OCI-LY1 (cell line): Measurements from ENCODE around the gene LMO3.

ENCODE experiments used
- H2AFZ ChIP-seq: fragments of 200-600 bp; sonication (generic), shearing (Covaris generic); 2 replicates; pipeline ENCODE4 v1.6.0; 2014; ENCODE audit warnings: antibody characterized with exemption, mild to moderate bottlenecking, low read length
- H3F3A ChIP-seq: fragments of 200-600 bp; sonication (generic), shearing (Covaris generic); 2 replicates; pipeline ENCODE4 v1.6.0; 2014; ENCODE audit warnings: mild to moderate bottlenecking, antibody characterized with exemption, low read length, moderate library complexity; ENCODE audit not compliant: insufficient read depth
- H3K27ac ChIP-seq: fragments of 200-600 bp; sonication (generic); 2 replicates; pipeline ENCODE4 v1.5.1; 2014; ENCODE audit warnings: low read length, mixed run types, mild to moderate bottlenecking, low read depth; ENCODE audit not compliant: poor library complexity, severe bottlenecking
- H3K27me3 ChIP-seq: fragments of 200-600 bp; sonication (generic); 2 replicates; pipeline ENCODE4 v1.6.0; 2014; ENCODE audit warnings: antibody characterized with exemption, mild to moderate bottlenecking, low read length, moderate library complexity; ENCODE audit not compliant: insufficient read depth
- H3K36me3 ChIP-seq: fragments of 200-600 bp; sonication (generic); 2 replicates; pipeline ENCODE4 v1.6.1; 2014; ENCODE audit warnings: mild to moderate bottlenecking, antibody characterized with exemption, low read length, moderate library complexity, mixed read lengths; ENCODE audit not compliant: insufficient read depth
- H3K4me1 ChIP-seq: fragments of 200-600 bp; sonication (generic); 2 replicates; pipeline ENCODE4 v1.5.1; 2014; ENCODE audit warnings: mild to moderate bottlenecking, low read length, moderate library complexity; ENCODE audit not compliant: insufficient read depth, severe bottlenecking
- H3K4me2 ChIP-seq: fragments of 200-600 bp; sonication (generic), shearing (Covaris generic); 2 replicates; pipeline ENCODE4 v1.6.1; 2014; ENCODE audit warnings: low read length
- H3K4me3 ChIP-seq: fragments of 200-600 bp; sonication (generic); 2 replicates; pipeline ENCODE4 v1.5.1; 2014; ENCODE audit warnings: low read length, low read depth, mild to moderate bottlenecking, mixed read lengths; ENCODE audit not compliant: poor library complexity, severe bottlenecking
- H3K79me2 ChIP-seq: fragments of 200-600 bp; shearing (Covaris generic); 2 replicates; pipeline ENCODE4 v1.6.1; 2016; ENCODE audit warnings: mixed run types, low read length, mixed read lengths; ENCODE audit not compliant: insufficient read depth
- H3K9ac ChIP-seq: fragments of 200-600 bp; sonication (generic), shearing (Covaris generic); 2 replicates; pipeline ENCODE4 v1.6.1; 2014; ENCODE audit warnings: mild to moderate bottlenecking, low read length, mixed read lengths
- H3K9me2 ChIP-seq: fragments of 200-600 bp; sonication (generic), shearing (Covaris generic); 2 replicates; pipeline ENCODE4 v1.6.1; 2014; ENCODE audit warnings: low read depth, mild to moderate bottlenecking, low read length, mixed read lengths
- H3K9me3 ChIP-seq: fragments of 200-600 bp; shearing (Covaris generic); 2 replicates; pipeline ENCODE4 v1.6.1; 2014; ENCODE audit warnings: low read length, mixed read lengths
- H4K20me1 ChIP-seq: fragments of 200-600 bp; sonication (generic), shearing (Covaris generic); 2 replicates; pipeline ENCODE4 v1.6.0; 2016; ENCODE audit warnings: mild to moderate bottlenecking, low read length; ENCODE audit not compliant: insufficient read depth
- EZH2 ChIP-seq: fragments of 200-600 bp; sonication (generic), shearing (Covaris generic); IDR thresholded peaks from 2 replicates; pipeline ENCODE4 v1.8.0; 2017; ENCODE audit warnings: borderline replicate concordance, mixed run types, mild to moderate bottlenecking, antibody characterized with exemption, low read length, moderate library complexity, mixed read lengths
- TF ChIP-seq, protein P1 (sequence below): fragments of 200-600 bp; sonication (generic), shearing (Covaris generic); IDR thresholded peaks from 2 replicates; pipeline ENCODE4 v1.5.1; 2017; ENCODE audit warnings: mild to moderate bottlenecking, antibody characterized with exemption, low read length, moderate library complexity, mixed read lengths

LMO3 gene

DNA sequence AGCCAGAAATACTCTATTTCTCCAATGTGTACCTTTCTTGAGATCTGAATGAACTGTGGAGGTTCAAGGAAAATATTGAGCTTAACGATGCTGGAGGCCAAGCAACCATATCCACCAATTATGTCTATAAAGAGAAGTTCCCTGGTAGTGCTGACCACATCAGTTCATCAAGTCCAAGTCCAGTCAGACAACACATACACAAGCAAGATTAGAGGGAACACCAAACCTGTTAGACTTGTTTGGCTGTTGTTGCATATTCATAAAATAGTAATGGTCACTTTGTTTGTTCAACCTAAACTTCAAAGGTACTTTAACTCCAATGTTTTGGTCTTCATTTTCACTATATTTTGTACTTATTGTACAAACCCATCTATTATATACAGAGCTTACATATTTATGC lies 81.6 kb downstream of the LMO3 start:
- no peaks in the 10 kb centered on the region for H3F3A ChIP-seq
- H3K79me2 ChIP-seq = no peaks in the 10 kb centered on the region
- H3K27ac ChIP-seq = peak overlapping the region; percentile 55
- H3K9me3 ChIP-seq = no peaks in the 10 kb centered on the region
- H3K4me1 ChIP-seq = peaks cover 51% of the 10 kb centered on the region
- 0 out of 2 replicates have a peak overlapping the region, but pooled peaks have one; percentile 49 for H2AFZ ChIP-seq
- no peak for TF ChIP-seq EZH2
- TF ChIP-seq, protein P1, sequence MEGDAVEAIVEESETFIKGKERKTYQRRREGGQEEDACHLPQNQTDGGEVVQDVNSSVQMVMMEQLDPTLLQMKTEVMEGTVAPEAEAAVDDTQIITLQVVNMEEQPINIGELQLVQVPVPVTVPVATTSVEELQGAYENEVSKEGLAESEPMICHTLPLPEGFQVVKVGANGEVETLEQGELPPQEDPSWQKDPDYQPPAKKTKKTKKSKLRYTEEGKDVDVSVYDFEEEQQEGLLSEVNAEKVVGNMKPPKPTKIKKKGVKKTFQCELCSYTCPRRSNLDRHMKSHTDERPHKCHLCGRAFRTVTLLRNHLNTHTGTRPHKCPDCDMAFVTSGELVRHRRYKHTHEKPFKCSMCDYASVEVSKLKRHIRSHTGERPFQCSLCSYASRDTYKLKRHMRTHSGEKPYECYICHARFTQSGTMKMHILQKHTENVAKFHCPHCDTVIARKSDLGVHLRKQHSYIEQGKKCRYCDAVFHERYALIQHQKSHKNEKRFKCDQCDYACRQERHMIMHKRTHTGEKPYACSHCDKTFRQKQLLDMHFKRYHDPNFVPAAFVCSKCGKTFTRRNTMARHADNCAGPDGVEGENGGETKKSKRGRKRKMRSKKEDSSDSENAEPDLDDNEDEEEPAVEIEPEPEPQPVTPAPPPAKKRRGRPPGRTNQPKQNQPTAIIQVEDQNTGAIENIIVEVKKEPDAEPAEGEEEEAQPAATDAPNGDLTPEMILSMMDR = no peak
- no peaks in the 10 kb centered on the region for H4K20me1 ChIP-seq
- no peak overlapping the region for H3K9ac ChIP-seq
- H3K9me2 ChIP-seq = no peaks in the 10 kb centered on the region
- H3K4me2 ChIP-seq = no peak overlapping the region
- no peaks in the 10 kb centered on the region for H3K27me3 ChIP-seq
- no peaks in the 10 kb centered on the region for H3K36me3 ChIP-seq
- H3K4me3 ChIP-seq = no peak overlapping the region

DNA sequence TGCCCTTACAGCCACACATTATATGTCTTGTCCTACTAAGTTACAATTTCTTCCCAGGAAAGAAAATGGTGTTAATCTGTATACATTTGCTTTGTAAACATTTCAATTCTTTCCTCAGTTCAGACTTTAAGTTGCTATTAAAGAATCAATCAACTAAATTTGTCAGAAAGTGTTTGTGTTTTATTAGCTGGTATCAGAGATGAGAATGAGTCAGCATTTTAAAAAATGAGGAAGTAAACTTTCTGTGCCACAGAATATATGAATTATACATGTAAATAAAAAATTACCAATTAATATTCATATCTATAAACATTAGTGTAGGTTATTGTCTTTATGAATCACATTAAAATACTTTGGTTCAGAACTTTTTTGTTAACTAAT lies 82.0 kb downstream of the LMO3 start:
- Histone ChIP-seq H3K36me3 (no peaks in the 10 kb centered on the region), H3F3A (no peaks in the 10 kb centered on the region), H3K4me2 (0 out of 2 replicates have a peak overlapping the region, but pooled peaks have one; percentile 37), H3K9me3 (no peaks in the 10 kb centered on the region), H3K4me3 (no peak overlapping the region), H3K4me1 (peaks cover 47% of the 10 kb centered on the region), H3K9ac (no peak overlapping the region), H4K20me1 (no peaks in the 10 kb centered on the region), H3K9me2 (no peaks in the 10 kb centered on the region), H3K27ac (peak overlapping the region; percentile 72), H2AFZ (0 out of 2 replicates have a peak overlapping the region, but pooled peaks have one; percentile 83), H3K27me3 (no peaks in the 10 kb centered on the region), H3K79me2 (no peaks in the 10 kb centered on the region)
- TF ChIP-seq, protein P1 = no peak
- no peak for TF ChIP-seq EZH2

DNA sequence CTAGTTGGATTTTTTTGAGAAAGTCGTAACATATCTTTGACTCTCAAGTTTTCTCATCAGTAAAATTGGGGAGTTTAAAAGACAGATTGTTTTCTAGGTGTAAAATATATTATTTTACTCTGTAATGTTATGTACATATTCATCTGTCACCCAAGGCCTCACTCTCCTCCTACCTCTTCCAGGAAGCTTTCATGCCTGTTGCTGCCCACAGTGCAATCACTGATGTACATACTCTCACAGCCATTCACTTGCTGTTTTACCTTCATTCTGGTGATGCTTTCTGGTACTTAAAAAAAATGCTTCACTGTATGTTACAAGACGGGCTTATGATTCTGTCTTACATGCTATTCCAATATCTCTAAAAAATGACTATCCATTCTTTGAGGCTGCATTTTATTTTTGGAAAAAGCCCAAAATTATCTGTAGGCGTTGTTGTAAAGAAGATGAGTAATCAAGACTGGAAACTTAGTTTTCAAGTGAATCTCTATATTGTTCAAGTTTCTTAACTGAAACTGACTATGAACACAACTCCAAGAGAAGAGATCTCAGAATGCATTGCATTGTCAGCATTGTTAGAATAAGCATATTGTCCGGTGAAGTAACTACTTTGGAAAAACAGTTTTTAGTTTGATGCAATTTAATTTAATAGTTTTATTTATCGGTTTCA lies 82.5 kb downstream of the LMO3 start:
- no peaks in the 10 kb centered on the region for H4K20me1 ChIP-seq
- 0 out of 2 replicates have a peak overlapping the region, but pooled peaks have one; percentile 83 for H2AFZ ChIP-seq
- peaks cover 43% of the 10 kb centered on the region for H3K4me1 ChIP-seq
- H3K4me2 ChIP-seq = peak overlapping the region; percentile 37; the same call in 1 of the 2 replicates
- H3K27me3 ChIP-seq = no peaks in the 10 kb centered on the region
- H3K27ac ChIP-seq = peak overlapping the region; percentile 72
- H3K9ac ChIP-seq = no peak overlapping the region
- H3K9me3 ChIP-seq = no peaks in the 10 kb centered on the region
- H3K36me3 ChIP-seq = no peaks in the 10 kb centered on the region
- H3F3A ChIP-seq = no peaks in the 10 kb centered on the region
- TF ChIP-seq, protein P1 = no peak
- no peak for TF ChIP-seq EZH2
- no peaks in the 10 kb centered on the region for H3K9me2 ChIP-seq
- no peak overlapping the region for H3K4me3 ChIP-seq
- no peaks in the 10 kb centered on the region for H3K79me2 ChIP-seq
